Large intestine (tissue), 3 donors: ENCODE results near the gene HEATR5A. TPM values are rescaled to one million over a fixed set of nuclear protein-coding genes. Genes with fewer than 3 reads are reported as not detected.
"Not testable (repeated sequence)": the region's sequence is repeated elsewhere in the genome, so short reads cannot be mapped to it uniquely, and the experiment has no call there.

Experiments used
- DNase-seq, 2 donors: peaks; one replicate each; pipeline versions ENCODE4 v3.0.0 to v3.0.0-alpha.2; 2013
- H3K27ac ChIP-seq: one replicate; pipeline ENCODE4 v1.5.1; 2013; ENCODE audit warnings: low read length
- H3K27me3 ChIP-seq: 2 replicates; pipeline ENCODE4 v1.6.1; 2013; ENCODE audit warnings: low read length; ENCODE audit not compliant: control insufficient read depth, insufficient read depth
- H3K36me3 ChIP-seq: 2 replicates; pipeline ENCODE4 v1.6.1; 2013; ENCODE audit warnings: low read length; ENCODE audit not compliant: control insufficient read depth, insufficient read depth
- H3K4me1 ChIP-seq: one replicate; pipeline ENCODE4 v1.6.1; 2013; ENCODE audit warnings: low read length; ENCODE audit not compliant: control insufficient read depth, insufficient read depth
- H3K4me3 ChIP-seq: one replicate; pipeline ENCODE4 v1.5.1; 2013; ENCODE audit warnings: low read length
- H3K9me3 ChIP-seq: one replicate; pipeline ENCODE4 v1.6.1; 2013; ENCODE audit warnings: mild to moderate bottlenecking, low read depth, low read length, moderate library complexity; ENCODE audit not compliant: control insufficient read depth
- WGBS: methylation state at CpG from one replicate; pipeline ENCODE4 v1.1.5; 2013; ENCODE audit warnings: low lambda C conversion rate; ENCODE audit not compliant: insufficient coverage; 5-methylcytosine and 5-hydroxymethylcytosine counted together
- polyA plus RNA-seq: library from polyadenylated mRNA; unstranded; fragments of 120-200 nt; gene quantifications from one replicate; pipeline ENCODE4 v1.2.1, GENCODE V29; 2013

Gene HEATR5A
- polyA plus RNA-seq, 1 donor, result 23.7 TPM

DNA sequence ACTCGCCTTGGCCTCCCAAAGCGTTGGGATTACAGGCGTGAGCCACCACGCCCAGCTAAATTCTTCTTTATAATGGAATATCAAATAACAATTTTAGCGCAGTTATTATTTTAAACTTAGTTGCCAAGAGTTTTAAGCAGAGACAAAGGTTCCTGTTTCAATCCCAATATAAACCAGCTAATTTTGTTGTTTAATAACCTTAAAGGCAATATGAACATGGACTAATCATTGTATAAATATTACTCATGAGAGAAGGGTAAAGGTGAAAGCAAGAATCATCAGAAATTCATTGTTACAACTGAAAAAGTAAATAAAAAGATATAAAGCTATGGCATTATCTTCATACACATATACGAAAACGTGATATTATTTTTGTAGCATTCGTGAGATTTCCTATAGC lies 28.8 kb upstream of the HEATR5A start:
- Histone ChIP-seq H3K4me1 (no peaks in the 10 kb centered on the region), H3K27me3 (no peaks in the 10 kb centered on the region), H3K36me3 (peaks cover 16% of the 10 kb centered on the region), H3K9me3 (no peaks in the 10 kb centered on the region), H3K27ac (no peak overlapping the region), H3K4me3 (no peak overlapping the region)
- no peak for DNase-seq
- 88% methylated on average over 8 of the region's 8 CpGs for WGBS

DNA sequence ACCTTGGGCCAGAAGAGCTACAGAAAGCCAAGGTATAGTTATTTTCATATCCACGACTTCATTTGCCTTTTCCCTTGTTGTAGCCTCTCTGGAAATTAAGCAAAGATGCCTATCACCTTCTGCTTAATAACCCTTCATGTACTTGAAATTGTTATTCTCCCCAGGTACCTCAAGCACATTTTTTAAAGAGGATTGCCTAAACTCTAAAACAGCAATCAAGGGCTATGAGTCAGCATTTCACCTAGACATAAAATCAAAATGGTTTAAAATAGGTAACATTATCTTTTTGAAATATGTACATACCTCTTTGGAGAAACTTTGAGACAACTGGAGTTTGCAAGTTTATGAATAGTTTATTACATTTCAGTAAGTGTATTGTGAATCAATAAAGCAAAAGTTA lies 25.4 kb upstream of the HEATR5A start:
- no peak for DNase-seq
- H3K36me3 ChIP-seq, result peaks cover 9% of the 10 kb centered on the region
- H3K4me1 ChIP-seq, result no peaks in the 10 kb centered on the region
- no peaks in the 10 kb centered on the region for H3K27me3 ChIP-seq
- H3K9me3 ChIP-seq, result no peaks in the 10 kb centered on the region
- H3K4me3 ChIP-seq, result no peak overlapping the region
- WGBS, result 80% methylated on average over 1 of the region's 1 CpG
- no peak overlapping the region for H3K27ac ChIP-seq

DNA sequence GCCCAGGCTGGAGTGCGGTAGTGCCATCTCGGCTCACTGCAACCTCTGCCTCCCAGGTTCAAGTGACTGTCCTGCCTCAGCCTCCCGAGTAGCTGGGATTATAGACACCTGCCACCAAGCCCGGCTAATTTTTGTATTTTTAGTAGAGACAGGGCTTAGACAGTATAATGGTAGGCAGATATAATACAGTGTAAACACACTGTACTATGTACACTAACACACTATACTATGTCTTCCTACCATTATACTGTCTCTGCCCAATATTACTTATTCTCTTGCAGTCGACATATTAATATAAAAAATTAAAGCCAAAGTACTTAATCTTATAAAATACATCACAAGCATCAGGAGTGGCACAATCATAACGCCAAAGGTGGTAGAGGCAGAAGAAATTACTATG lies 21.9 kb upstream of the HEATR5A start:
- H3K4me1 ChIP-seq, result no peaks in the 10 kb centered on the region
- no peak for DNase-seq
- no peak overlapping the region for H3K4me3 ChIP-seq
- WGBS, result 100% methylated on average over 2 of the region's 6 CpGs
- peaks cover 6% of the 10 kb centered on the region for H3K36me3 ChIP-seq
- no peaks in the 10 kb centered on the region for H3K27me3 ChIP-seq
- H3K27ac ChIP-seq, result no peak overlapping the region
- peaks cover 3% of the 10 kb centered on the region for H3K9me3 ChIP-seq

DNA sequence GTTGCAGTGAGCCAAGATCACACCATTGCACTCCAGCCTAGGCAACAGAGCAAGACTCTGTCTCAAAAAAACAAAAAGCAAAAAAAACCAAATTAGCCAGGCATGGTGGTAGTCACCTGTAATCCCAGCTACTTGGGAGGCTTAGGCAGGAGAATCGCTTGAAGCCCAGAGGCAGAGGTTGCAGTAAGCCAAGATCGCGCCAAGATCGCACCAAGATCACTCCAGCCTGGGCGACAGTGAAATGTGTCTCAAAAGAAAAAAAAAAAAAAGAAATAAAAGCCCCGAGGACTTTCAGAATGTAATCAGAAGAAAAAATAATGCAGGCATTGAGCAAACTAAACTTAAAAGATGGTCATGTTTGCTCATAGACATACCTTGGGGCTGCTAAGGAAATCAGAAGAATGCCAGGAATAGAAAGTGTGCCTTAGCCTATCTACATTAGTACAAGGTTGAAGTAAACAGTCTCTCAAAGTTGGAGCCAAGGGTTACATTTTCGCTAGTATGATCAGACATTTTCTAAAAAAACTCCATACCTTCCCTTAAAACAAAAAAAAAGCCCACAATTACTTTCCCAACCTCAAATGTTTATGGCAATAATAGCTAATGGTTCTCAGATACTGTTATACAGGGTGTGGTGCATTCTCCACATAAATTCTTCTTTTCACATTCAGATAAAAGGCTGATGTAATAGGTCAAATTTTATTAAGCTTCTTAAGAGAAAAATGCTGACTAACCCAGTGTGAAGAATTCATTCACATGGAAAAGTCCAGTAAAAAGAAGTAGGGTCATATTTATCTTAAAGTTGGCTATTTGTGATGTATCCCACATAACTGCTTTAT lies 21.1 kb upstream of the HEATR5A start:
- Histone ChIP-seq H3K4me1 (no peaks in the 10 kb centered on the region), H3K36me3 (peaks cover 3% of the 10 kb centered on the region), H3K27ac (no peak overlapping the region), H3K4me3 (no peak overlapping the region), H3K27me3 (no peaks in the 10 kb centered on the region), H3K9me3 (peaks cover 3% of the 10 kb centered on the region)
- DNase-seq, result peak in 1 of 2 donors; percentile 17
- WGBS, result 60% methylated on average over 2 of the region's 7 CpGs

DNA sequence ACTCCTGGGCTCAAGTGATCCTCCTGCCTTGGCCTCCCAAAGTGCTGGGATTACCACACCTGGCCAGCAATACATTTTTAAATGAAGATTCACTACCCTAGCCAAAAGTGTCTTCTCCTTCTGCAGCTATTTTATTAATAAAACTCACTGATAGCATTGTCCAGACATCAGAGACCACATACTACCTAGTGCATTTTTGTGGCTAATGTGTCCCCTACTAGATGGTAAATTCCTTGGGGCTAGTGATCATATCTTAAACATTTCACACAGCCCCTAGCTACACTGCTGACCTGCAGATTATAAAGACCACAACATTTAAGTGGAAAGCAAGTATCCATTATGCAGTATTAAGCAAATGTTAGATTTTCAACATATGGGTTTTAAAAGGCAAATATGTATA lies 19.9 kb upstream of the HEATR5A start:
- Histone ChIP-seq H3K4me3 (no peak overlapping the region), H3K36me3 (no peaks in the 10 kb centered on the region), H3K4me1 (no peaks in the 10 kb centered on the region), H3K27me3 (no peaks in the 10 kb centered on the region), H3K27ac (no peak overlapping the region), H3K9me3 (peaks cover 3% of the 10 kb centered on the region)
- DNase-seq, result no peak

DNA sequence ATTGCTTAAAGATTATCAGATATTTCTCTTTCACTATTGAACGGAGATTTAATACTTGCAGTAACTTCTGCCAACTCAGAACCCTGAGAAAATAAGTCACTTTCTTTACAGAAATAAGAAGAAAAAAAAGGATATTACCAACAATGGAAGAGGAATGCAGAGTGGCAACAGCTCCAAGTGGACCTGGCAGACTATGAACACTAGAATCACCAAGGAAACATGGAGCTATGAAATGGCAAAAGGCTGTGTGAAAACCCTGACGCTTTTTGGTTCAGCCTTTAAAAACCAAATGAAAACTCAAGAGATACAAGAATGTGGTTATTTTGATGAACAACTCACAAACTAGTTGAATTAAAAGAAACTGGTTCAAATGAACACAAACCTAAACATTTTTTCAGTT lies 19.2 kb upstream of the HEATR5A start:
- 100% methylated on average over 1 of the region's 2 CpGs for WGBS

DNA sequence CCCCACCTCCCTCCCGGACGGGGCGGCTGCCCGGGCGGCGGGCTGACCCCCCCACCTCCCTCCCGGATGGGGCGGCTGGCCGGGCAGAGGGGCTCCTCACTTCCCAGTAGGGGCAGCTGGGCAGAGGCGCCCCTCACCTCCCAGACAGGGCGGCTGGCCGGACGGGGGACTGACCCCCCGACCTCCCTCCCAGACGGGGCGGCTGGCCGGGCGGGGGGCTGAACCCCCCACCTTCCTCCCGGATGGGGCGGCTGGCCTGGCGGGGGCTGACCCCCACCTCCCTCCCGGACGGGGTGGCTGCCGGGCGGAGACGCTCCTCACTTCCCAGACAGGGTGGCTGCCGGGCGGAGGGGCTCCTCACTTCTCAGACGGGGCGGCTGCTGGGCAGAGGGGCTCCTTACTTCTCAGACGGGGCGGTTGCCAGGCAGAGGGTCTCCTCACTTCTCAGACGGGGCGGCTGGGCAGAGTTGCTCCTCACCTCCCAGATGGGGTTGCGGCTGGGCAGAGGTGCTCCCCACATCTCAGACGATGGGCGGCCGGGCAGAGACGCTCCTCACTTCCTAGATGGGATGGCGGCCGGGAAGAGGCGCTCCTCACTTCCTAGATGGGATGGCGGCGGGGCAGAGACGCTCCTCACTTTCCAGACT lies 16.8 kb upstream of the HEATR5A start:
- not testable (repeated sequence) for H3K4me1 ChIP-seq, H3K9me3 ChIP-seq, DNase-seq, H3K27ac ChIP-seq, H3K4me3 ChIP-seq, H3K36me3 ChIP-seq, H3K27me3 ChIP-seq
- WGBS, result no CpG with 5 or more reads among the region's 45 CpGs

More for the DNA sequence above, 19.2 kb upstream of the HEATR5A start:
- Histone ChIP-seq H3K27me3 (no peaks in the 10 kb centered on the region), H3K9me3 (peaks cover 3% of the 10 kb centered on the region), H3K4me1 (no peaks in the 10 kb centered on the region), H3K27ac (no peak overlapping the region), H3K36me3 (no peaks in the 10 kb centered on the region), H3K4me3 (no peak overlapping the region)
- DNase-seq, result no peak

DNA sequence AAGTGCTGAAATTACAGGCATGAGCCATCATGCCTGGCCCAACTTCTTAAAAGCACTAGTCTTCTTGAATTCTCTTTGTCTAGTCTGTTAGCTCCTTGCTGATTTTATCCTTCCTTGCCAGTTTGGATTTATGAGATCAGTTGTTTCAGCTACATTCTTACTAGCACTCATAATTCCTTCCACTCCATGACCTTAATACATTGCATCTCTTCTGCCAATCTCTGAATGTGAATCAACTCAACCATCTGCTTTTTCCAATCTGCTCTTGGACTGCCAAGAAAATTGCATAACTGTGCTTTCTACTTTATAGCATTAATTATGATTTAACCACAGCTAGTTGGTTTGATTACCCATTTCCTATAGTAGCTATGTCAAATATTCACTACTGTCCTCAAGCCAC lies 14.9 kb upstream of the HEATR5A start:
- no peaks in the 10 kb centered on the region for H3K27me3 ChIP-seq
- no peak overlapping the region for H3K27ac ChIP-seq

DNA sequence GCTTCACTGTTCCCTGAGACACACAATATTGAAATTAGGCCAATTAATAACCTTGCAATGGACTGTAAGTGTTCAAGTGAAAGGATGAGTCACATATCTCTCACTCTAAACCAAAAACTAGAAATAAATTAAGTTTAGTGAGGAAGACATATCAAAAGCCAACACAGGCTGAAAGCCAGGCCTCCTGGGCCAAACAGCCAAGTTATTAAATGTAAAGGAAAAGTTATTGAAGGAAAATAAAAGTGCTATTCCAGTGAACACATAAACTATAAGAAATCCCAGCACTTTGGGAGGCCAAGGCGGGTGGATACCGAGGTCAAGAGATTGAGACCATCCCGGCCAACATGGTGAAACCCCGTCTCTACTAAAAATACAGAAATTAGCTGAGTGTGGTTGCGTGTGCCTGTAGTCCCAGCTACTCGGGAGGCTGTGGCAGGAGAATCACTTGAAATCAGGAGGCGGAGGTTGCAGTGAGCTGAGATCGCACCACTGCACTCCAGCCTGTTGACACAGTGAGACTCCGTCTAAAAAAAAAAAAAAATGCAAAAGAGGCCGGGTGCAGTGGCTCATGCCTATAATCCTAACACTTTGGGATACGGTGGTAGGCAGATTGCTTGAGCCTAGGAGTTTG lies 10.4 kb upstream of the HEATR5A start:
- Histone ChIP-seq H3K27ac (no peak overlapping the region), H3K27me3 (no peaks in the 10 kb centered on the region), H3K36me3 (no peaks in the 10 kb centered on the region), H3K4me1 (no peaks in the 10 kb centered on the region), H3K9me3 (no peaks in the 10 kb centered on the region), H3K4me3 (no peak overlapping the region)
- WGBS, result no CpG with 5 or more reads among the region's 11 CpGs
- no peak for DNase-seq

More for the DNA sequence above, 14.9 kb upstream of the HEATR5A start:
- peaks cover 3% of the 10 kb centered on the region for H3K9me3 ChIP-seq
- no peak for DNase-seq
- H3K36me3 ChIP-seq, result no peaks in the 10 kb centered on the region
- H3K4me3 ChIP-seq, result no peak overlapping the region
- no peaks in the 10 kb centered on the region for H3K4me1 ChIP-seq

DNA sequence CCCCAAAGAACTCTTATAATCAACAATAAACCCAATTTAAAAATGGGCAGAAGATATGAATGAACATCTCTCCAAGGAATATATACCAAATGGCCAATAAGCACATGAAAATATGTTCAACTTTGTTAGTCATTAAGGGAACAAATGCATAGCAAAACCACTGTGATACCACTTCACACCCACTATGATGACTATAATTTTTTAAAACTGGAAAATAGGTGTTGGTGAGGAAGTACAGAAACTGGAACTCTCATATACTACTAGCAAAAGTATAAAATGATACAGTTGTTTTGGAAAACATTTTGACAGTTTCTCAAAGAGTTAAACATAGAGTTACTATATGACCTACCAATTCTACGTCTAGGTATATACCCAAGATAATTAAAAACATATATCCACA lies 9.4 kb upstream of the HEATR5A start:
- Histone ChIP-seq H3K4me3 (no peak overlapping the region), H3K36me3 (no peaks in the 10 kb centered on the region), H3K27me3 (no peaks in the 10 kb centered on the region), H3K9me3 (no peaks in the 10 kb centered on the region), H3K4me1 (no peaks in the 10 kb centered on the region), H3K27ac (no peak overlapping the region)
- DNase-seq, result no peak
- no CpG with 5 or more reads among the region's 1 CpG for WGBS
